Vagina (tissue), 2 donors: ENCODE measurements around the gene ZNF595. TPM values are rescaled to one million over a fixed set of nuclear protein-coding genes. Genes with fewer than 3 reads are reported as not detected.
A peak's percentile ranks its signal among the peaks of the same experiment; 100 is the strongest.
"Not testable (repeated sequence)": the region's sequence is repeated elsewhere in the genome, so short reads cannot be mapped to it uniquely, and the experiment has no call there.

Experiments used
- DNase-seq, 2 donors: peaks; one replicate each; pipeline ENCODE4 v3.0.0-alpha.2; 2017; ENCODE audit errors: extremely low spot score in 2 of 2
- H3K27ac ChIP-seq: fragments of 200-600 bp; sonication (generic); one replicate; pipeline ENCODE4 v1.5.1; 2019
- H3K27me3 ChIP-seq: fragments of 200-600 bp; sonication (generic); one replicate; pipeline ENCODE4 v1.5.1; 2019
- H3K36me3 ChIP-seq, 2 donors: fragments of 200-600 bp; sonication (generic); one replicate each; pipeline ENCODE4 v1.5.1; 2017 to 2019
- H3K4me1 ChIP-seq: fragments of 200-600 bp; sonication (generic); one replicate; pipeline ENCODE4 v1.5.1; 2019
- H3K4me3 ChIP-seq, 2 donors: fragments of 200-600 bp; sonication (generic); 1 replicate in 1 of 2; 2 replicates in 1 of 2; pipeline ENCODE4 v1.5.1; 2016 to 2019
- H3K9me3 ChIP-seq: fragments of 200-600 bp; sonication (generic); one replicate; pipeline ENCODE4 v1.5.1; 2019
- POLR2A ChIP-seq, 2 donors: fragments of 450-650 bp; IDR thresholded peaks; one replicate each; pipeline ENCODE4 v1.6.1; 2017; ENCODE audit warnings: antibody characterized with exemption in 2 of 2, mild to moderate bottlenecking in 2 of 2, moderate library complexity in 2 of 2
- POLR2AphosphoS5 ChIP-seq, 2 donors: sonication (generic); formaldehyde crosslinking; IDR thresholded peaks; one replicate each; pipeline ENCODE4 v1.9.0; 2017; ENCODE audit warnings: antibody characterized with exemption in 2 of 2, mild to moderate bottlenecking in 2 of 2, low read depth in 1 of 2; ENCODE audit not compliant: insufficient read depth in 1 of 2
- intact Hi-C: fragments of 100-400 bp; cut with DNase I; formaldehyde crosslinking; loops from one replicate; pipeline ENCODE4 v1.15.1; 2023
- total RNA-seq: library from RNA; depleted of rRNA; stranded (reverse); fragments of >200 nt; gene quantifications from one replicate; pipeline ENCODE4 v1.2.3, GENCODE V29; 2016
- TF ChIP-seq, protein P1 (sequence below), 3 experiments: fragments of 450-650 bp in 2 of 3; fragments of 200-600 bp in 1 of 3; sonication (generic) in 1 of 3; IDR thresholded peaks; one replicate each; pipeline ENCODE4 v1.5.1; 2017 to 2019; ENCODE audit warnings: antibody characterized with exemption in 3 of 3, mild to moderate bottlenecking in 2 of 3, moderate library complexity in 2 of 3

Gene ZNF595
- total RNA-seq, 1 donor from 2014 or later, result 12.8 TPM

DNA sequence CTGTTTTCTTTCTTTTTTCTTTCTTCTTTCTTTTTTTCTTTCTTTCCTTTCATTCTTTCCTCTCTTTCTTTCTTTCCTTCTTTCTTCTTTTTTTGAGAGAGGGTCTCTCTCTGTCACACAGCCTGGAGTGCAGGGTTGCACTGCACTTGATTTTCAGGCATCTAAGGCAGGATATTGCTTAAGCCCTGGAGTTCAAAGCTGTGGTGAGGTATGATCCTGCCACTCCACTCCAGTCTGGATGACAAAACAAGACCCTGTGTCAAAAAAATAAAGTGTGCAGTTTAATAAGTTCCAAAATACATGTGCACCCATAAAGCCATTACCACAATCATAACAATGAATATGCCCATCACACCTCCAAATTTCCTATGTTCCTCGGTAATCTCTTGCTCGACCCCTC is 60.6 kb downstream of the ZNF595 start:
- TF ChIP-seq POLR2A (IDR thresholded peaks at IDR 0.05), result no peak
- no peaks in the 10 kb centered on the region for H3K27me3 ChIP-seq
- no peaks in the 10 kb centered on the region for H3K36me3 ChIP-seq
- no peak overlapping the region for H3K27ac ChIP-seq
- no peak for DNase-seq
- intact Hi-C loops, result no loop called here
- H3K9me3 ChIP-seq, result no peaks in the 10 kb centered on the region
- H3K4me3 ChIP-seq, result no peak overlapping the region
- H3K4me1 ChIP-seq, result no peaks in the 10 kb centered on the region

DNA sequence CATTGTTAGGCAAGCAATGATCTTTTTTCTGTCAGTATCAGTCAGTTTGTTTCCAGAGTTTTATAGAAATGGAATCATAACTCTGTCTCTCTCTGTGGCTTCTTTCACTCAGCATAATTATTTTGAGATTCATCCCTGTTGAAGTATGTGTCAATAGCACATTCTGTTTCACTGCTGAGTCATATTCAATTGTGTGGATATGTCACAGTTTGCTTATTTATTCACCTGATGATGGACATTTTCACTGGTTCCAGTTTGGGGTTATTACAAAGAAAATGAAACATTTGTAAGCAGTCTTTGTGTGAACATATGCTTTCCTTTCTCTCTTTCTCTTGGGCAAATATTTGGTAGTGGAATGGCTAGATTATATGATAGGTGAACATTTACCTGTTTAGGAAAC is 61.0 kb downstream of the ZNF595 start:
- DNase-seq, result no peak
- Histone ChIP-seq H3K36me3 (no peaks in the 10 kb centered on the region), H3K27me3 (no peaks in the 10 kb centered on the region), H3K4me3 (no peak overlapping the region), H3K4me1 (no peaks in the 10 kb centered on the region), H3K27ac (no peak overlapping the region), H3K9me3 (no peaks in the 10 kb centered on the region)
- intact Hi-C loops, result no loop called here
- no peak for TF ChIP-seq POLR2AphosphoS5 (IDR thresholded peaks at IDR 0.05; ENCODE audit: insufficient read depth in 1 of 2, low read depth in 1 of 2)
- no peak for TF ChIP-seq POLR2A (IDR thresholded peaks at IDR 0.05)
- TF ChIP-seq, protein P1, sequence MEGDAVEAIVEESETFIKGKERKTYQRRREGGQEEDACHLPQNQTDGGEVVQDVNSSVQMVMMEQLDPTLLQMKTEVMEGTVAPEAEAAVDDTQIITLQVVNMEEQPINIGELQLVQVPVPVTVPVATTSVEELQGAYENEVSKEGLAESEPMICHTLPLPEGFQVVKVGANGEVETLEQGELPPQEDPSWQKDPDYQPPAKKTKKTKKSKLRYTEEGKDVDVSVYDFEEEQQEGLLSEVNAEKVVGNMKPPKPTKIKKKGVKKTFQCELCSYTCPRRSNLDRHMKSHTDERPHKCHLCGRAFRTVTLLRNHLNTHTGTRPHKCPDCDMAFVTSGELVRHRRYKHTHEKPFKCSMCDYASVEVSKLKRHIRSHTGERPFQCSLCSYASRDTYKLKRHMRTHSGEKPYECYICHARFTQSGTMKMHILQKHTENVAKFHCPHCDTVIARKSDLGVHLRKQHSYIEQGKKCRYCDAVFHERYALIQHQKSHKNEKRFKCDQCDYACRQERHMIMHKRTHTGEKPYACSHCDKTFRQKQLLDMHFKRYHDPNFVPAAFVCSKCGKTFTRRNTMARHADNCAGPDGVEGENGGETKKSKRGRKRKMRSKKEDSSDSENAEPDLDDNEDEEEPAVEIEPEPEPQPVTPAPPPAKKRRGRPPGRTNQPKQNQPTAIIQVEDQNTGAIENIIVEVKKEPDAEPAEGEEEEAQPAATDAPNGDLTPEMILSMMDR (IDR thresholded peaks at IDR 0.05), result no peak

DNA sequence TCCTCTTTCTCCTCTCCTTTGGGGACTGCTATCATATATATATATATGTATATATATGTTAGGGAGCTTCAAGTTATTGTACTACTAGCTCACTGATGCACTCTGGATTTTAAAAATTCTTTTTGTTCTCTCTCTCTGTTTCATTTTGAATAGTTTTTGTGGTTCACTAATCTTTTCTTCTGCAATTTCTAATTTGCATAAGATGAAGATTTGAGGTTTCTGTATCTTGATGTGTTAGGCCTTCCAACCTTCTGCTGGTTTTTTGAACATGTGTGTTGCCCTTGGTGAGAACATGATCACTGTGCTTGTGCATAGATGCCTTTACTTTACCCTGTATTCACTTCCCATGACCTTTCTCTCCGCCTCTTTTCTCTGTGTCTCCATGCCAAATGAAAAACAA is 63.4 kb downstream of the ZNF595 start:
- DNase-seq, result no peak
- Histone ChIP-seq H3K4me1 (no peaks in the 10 kb centered on the region), H3K36me3 (no peaks in the 10 kb centered on the region), H3K27me3 (no peaks in the 10 kb centered on the region), H3K27ac (no peak overlapping the region), H3K9me3 (no peaks in the 10 kb centered on the region), H3K4me3 (no peak overlapping the region)
- intact Hi-C loops, result no loop called here
- no peak for TF ChIP-seq POLR2A (IDR thresholded peaks at IDR 0.05)
- no peak for TF ChIP-seq POLR2AphosphoS5 (IDR thresholded peaks at IDR 0.05; ENCODE audit: insufficient read depth in 1 of 2, low read depth in 1 of 2)
- TF ChIP-seq, protein P1 (IDR thresholded peaks at IDR 0.05), result no peak

DNA sequence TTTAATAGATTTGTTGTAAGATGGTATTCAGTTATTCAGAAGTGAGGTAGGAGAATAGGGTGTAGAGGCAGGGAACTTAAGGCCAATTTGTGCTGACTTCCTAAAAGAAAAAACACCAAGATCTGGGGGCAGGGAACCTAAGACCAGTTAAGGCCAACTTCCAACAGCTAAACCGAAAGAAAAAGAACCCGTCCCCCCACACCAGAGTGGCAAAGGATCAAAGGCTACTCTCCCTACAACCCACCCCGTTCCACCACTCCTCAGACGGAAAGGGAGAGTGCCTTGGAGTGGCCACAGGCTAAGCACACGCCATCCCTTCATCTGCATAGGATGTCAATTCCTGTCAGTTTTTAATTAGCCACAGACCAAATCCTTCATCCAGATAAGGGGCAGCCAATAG is 67.5 kb downstream of the ZNF595 start:
- DNase-seq, result no peak
- H3K36me3 ChIP-seq, result no peaks in the 10 kb centered on the region
- no peaks in the 10 kb centered on the region for H3K27me3 ChIP-seq
- H3K4me1 ChIP-seq, result peaks cover 5% of the 10 kb centered on the region
- TF ChIP-seq, protein P1 (IDR thresholded peaks at IDR 0.05), result no peak
- TF ChIP-seq POLR2AphosphoS5 (IDR thresholded peaks at IDR 0.05; ENCODE audit: insufficient read depth in 1 of 2, low read depth in 1 of 2), result no peak
- no peak for TF ChIP-seq POLR2A (IDR thresholded peaks at IDR 0.05)
- no peak overlapping the region for H3K4me3 ChIP-seq
- intact Hi-C loops, result no loop called here
- H3K27ac ChIP-seq, result no peak overlapping the region
- no peaks in the 10 kb centered on the region for H3K9me3 ChIP-seq

DNA sequence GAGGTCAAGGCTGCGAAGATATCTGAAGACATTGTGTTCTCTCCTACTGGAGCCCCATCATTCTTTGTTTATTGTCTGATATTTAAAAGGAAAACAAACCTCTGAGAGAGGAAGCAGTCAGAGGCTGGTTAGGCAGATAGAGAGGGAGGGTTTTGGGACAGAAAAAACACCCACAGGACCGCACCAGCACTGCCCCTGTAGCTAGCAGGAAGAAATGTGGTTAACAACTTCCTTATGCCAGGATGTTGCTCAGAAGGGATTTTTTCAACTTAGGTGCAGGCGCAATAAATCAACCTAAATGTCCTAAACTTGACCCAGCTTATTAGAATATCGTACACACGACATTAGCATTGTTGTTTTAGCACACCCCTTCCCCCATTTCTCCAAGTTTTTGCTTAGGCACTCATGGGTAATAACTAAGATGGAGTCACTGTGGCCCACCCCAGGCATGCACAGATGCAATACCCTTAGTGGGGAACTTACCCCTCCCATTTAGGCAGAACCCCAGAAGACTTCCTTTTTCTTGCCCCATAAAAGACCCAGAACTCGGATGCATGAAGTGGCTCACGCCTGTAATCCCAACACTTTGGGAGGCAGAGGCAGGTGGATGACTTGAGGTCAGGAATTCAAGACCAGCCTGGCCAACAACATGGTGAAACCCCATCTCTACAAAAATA is 68.4 kb downstream of the ZNF595 start:
- Histone ChIP-seq H3K4me3 (no peak overlapping the region), H3K27ac (no peak overlapping the region), H3K4me1 (peaks cover 15% of the 10 kb centered on the region), H3K9me3 (no peaks in the 10 kb centered on the region), H3K27me3 (no peaks in the 10 kb centered on the region), H3K36me3 (no peaks in the 10 kb centered on the region)
- no peak for DNase-seq
- intact Hi-C loops, result no loop called here
- TF ChIP-seq, protein P1 (IDR thresholded peaks at IDR 0.05), result no peak
- TF ChIP-seq POLR2A (IDR thresholded peaks at IDR 0.05), result no peak
- no peak for TF ChIP-seq POLR2AphosphoS5 (IDR thresholded peaks at IDR 0.05; ENCODE audit: insufficient read depth in 1 of 2, low read depth in 1 of 2)

DNA sequence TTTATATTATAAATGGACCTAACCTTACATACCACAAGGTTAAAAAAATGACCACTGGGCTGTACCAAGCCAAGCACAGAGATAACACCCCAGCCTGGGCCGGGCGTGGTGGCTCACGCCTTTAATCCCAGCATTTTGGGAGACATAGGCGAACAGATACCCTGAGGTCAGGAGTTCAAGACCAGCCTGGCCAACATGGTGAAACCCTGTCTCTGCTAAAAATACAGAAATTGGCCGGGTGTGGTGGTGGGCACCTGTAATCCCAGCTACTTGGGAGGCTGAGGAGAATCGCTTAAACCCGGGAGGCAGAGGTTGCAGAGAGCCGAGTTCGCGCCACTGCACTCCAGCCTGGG is 70.8 kb downstream of the ZNF595 start:
- H3K36me3 ChIP-seq, H3K27me3 ChIP-seq, H3K9me3 ChIP-seq, intact Hi-C loops: not testable (repeated sequence)
- Histone ChIP-seq H3K27ac (peak overlapping the region; percentile 83), H3K4me3 (peak overlapping the region; percentile 63 to 70), H3K4me1 (peaks cover 15% of the 10 kb centered on the region)
- peak in 1 of 2 donors; percentile 46 for DNase-seq
